Activated T-helper 1 cell treated with anti-CD3 and anti-CD28 coated beads, Interleukin-2, amount 50 U/mL, for 16 hours (primary cell): Measurements from ENCODE around the gene DDX19B.
"Not testable (repeated sequence)": the region's sequence is repeated elsewhere in the genome, so short reads cannot be mapped to it uniquely, and the experiment has no call there.

Experiments used
- DNase-seq, 2 donors: peaks; one replicate each; pipeline ENCODE4 v3.0.0-alpha.2; 2020; ENCODE audit warnings: low read depth in 1 of 2, low spot score in 1 of 2

The DDX19B gene

DNA sequence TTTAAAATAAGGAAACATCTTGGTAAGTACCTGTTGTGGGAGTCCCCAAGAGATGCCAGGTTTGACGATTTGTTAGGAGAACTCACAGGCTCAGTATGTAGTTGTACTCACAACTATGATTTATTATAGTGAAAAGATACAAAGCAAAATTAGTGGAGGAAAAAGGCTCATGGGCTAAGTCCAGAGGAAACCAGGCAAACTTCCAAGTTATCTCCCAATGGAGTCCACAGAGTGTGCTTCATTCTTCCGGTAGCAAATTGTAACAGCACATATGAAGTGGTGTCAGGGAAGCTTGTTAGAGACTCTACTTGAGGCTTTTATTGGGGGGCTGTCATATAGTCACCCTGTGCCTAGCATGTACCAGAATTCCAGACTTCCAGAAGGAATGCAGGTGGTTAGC, 50.0 kb downstream of the DDX19B start:
- DNase-seq = no peak

DNA sequence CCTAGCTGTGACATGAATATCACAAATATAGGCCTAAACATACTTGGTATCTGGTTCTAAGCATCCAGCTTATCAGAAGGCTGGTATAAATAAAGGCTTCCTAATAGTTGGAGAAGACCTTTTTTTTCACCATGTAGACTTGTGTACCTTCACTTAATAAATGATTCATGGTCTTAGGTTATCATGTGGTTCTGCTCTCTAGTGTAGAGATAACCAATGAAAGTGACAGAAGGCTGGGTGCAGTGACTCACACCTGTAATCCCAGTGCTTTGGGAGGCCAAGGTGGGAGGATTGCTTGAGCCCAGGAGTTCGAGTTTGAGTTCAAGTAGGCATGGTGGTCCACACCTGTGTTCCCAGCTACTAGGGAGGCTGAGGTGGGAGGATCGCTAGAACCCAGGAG, 50.8 kb downstream of the DDX19B start:
- no peak for DNase-seq

DNA sequence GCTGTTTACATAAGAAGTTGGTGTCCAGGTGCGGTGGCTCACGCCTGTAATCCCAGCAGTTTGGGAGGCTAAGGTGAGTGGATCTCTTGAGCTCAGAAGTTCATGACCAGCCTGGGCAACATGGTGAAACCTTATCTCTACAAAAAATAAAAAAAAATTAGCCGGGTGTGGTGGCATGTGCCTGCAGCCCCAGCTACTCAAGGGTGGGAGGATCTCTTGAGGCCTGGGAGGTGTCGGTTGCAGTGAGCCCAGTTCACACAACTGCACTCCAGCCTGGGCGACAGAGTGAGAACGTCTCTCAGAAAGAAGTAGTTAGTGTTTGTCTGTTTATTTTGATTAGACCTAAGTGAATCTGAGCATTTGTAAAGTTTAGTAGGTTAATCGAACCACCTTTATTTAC, 60.6 kb downstream of the DDX19B start:
- no peak for DNase-seq

DNA sequence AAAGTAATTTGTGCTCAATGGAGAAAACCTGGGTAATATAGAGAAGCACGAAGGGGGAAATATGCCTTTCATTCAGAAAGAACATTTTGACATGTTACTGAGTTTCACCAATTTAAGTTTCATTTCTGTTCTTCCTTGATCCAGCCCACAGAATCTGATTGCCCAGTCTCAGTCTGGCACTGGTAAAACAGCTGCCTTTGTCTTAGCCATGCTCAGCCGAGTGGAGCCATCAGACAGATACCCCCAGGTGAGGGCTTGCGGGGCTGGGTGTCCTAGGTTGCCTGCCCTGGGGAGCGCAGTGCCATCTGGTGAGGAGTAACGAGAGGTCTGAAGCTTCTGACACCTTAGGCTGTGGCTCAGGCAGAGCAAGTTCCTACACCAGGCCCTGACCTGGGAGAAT, 65.4 kb downstream of the DDX19B start:
- DNase-seq = no peak

DNA sequence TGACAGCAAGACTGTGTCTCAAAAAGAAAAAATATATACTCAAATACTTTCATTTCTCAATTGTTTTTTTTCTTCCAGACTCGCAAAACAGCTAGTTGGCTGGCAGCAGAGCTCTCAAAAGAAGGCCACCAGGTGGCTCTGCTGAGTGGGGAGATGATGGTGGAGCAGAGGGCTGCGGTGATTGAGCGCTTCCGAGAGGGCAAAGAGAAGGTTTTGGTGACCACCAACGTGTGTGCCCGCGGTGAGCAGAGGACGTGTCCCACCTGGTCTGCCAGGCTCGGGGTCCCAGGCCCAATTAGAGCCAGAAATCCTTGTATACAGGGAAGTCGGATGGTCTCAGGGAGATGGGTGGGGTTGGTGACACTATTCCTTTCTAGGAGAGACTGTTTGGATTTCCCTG, 71.2 kb downstream of the DDX19B start:
- not testable (repeated sequence) for DNase-seq

DNA sequence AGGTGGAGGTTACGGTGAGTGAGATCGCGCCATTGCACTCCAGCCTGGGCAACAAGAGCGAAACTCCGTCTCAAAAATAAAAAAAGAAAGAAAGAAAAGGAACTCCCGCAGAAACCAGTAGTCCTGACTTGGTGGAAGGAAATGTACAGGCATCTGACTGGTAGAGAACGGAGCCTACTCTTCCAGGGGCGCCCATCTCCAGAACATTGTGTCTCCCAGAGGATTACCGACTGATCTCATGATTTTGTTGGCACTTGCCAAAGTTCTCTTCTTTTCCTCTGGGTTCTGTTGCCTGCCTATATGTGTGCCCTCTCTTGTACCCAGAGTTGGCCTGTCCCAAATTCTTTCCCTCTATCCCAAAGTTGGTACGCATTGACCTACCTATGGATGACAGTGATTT, 71.9 kb downstream of the DDX19B start:
- no peak for DNase-seq

DNA sequence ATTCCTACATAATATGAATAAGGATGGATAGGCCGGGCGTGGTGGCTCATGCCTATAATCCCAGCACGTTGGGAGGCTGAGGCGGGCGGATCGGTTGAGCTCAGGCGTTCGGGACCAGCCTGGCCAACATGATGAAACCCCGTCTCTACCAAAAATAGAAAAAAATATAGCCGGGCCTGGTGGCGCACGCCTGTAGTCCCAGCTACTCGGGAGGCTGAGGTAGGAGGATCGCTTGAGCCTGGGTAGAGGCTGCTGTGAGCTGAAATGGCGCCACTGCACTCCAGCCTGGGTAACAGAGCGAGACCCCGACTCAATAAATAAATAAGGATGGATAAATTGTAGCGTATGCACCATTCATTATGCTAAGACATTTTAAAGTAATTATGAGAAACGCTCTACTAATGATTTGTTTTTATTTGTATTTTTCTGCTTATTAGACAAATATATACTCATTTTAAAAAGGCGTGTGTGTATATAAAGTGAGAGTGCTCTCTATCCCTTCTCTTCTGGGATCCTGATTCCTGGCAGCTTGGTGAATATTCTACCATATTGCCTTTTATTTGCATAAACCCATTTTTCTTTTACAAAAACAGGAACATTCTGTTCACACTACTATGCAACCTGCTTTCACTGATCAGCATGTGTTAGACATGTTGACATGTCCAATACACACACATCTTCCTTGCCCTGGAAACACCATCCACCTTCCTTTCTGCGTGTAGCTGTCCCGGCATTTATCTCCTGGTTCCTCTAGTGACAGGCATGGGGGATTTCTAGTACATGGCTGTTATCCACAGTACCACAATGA, 74.1 kb downstream of the DDX19B start:
- DNase-seq = no peak

DNA sequence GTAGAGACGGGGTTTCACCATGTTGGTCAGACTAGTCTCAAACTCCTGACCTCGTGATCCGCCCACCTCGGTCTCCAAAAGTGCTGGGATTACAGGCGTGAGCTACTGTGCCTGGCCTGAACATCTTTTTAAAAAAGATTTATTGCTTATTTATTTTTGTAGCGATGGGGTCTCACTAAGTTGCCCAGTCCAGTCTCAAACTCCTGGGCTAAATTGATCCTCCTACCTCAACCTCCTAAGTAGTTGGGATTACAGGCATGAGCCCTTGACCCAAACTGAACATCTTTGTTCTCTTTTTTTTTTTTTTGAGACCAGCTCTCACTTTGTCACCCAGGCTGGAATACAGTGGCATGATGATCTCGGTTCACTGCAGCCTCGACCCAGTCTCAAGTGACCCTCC, 75.2 kb downstream of the DDX19B start:
- no peak for DNase-seq

DNA sequence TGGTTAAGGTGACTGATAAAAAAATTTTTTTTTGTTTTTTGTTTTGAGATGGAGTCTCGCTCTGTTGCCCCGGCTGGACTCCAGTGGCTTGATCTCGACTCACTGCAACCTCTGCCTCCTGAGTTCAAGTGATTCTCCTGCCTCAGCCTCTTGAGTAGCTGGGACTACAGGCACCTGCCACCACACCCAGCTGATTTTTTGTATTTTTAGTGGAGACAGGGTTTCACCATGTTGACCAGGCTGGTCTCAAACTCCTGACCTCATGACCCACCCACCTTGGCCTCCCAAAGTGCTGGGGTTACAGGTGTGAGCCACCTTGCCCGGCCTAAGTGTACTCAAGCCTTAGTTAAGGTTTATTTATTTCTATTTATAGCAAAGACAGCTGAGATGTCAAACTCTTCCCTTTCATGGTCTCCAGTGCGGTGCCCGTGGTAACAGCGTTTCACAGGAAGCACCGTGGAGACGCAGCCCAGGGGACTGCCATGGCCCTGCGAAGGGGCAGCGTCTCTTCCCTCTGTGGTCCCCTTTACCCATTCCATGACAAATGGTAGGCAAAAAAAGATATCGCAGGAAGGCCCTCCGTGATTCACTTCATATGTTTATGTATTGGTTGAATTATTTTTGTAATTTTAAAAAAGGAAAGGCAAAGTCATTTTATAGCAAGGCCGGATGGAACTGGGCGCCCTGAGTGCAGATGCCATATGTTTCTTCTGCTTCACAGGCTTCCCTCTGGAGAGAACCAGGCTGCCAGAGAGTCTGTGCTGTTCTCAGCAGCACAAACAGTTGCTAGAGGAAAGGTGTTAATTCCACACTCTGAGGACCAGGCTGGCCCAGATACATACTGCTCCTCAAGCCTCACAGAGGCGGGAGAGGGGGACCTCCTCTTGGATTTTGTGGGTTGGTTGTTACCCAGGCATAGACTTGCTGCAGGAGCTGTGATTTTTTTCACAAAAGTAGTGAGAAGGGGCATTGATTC, 76.9 kb downstream of the DDX19B start:
- DNase-seq = no peak

DNA sequence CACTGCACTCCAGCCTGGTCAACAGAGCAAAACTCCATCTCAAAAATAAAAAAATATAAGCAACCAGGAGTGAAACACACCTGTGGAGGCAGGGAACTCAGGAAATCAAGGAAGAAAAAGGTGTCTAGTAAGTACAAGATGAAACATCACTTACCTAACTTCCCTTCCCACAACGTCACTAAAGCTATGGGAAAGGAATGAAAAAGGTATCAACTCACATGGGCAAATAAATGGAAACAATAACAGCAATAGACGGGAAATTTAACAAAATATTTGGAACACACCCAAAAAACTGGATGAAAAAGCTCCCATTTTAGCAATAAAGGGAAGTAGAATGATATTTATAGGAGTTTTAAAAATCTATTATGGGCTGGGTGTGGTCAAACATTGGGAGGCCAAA, 78.8 kb downstream of the DDX19B start:
- DNase-seq = no peak

DNA sequence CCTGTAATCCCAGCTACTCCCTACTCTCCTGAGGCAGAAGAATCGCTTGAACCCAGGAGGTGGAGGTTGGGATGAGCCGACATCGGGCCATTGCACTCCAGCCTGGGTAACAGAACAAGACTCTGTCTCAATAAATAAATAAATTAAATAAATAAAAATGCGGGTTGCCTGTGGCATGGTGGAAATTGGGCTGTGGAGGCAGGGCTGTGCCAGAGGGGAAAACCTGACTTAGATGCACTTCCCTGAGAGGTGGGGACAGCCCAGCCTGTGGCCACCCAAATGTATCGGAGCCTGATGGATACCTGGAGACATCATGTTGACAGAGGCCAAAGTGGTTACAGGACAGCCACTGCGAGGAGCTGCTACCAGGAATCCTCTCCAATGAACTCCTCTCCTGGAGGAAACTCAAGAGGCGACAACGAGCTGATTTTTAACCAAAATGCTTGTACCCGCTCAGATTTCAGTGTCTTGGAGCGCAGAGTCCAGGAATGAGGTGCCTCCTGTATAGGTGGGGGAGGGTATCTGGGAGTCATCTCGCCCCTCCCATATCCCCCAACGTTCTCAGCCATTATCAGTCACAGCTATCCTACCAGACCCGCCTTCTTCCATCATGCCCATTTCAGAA, 80.0 kb downstream of the DDX19B start:
- DNase-seq = no peak

DNA sequence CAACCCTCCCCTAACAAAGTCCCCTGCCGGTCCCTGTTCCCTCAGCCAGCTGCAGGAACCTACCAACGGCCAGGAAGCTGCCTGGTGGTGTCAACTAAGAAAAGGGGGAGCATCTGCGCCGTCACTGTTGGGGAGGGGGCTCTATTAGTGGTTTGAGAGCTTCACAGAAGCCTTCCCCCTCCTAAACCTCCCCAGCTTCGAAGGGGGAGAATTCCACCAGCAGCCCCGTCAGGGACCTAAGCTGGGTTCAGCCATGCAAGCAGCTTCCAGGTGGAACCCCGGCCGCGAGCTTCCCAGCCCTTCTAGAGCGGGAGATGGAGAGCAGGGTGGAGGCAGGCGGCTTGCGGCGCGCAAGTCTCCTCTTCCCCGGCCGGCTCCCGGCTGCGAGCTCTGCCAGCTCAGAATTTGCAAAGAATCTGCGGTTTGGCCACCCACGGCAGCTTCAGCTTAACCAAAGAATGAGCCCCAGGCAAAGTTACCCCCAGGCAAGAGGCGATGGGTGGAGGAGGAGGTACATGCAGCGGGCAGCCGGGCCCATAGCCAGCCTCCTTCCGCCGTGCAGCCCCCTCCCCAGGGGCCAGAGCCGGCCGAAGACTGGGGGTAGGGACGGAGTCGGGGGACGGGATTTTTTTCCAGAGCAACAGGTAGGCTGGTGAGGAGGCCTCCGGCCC, 81.4 kb downstream of the DDX19B start:
- DNase-seq = peak; percentile 31 to 58

DNA sequence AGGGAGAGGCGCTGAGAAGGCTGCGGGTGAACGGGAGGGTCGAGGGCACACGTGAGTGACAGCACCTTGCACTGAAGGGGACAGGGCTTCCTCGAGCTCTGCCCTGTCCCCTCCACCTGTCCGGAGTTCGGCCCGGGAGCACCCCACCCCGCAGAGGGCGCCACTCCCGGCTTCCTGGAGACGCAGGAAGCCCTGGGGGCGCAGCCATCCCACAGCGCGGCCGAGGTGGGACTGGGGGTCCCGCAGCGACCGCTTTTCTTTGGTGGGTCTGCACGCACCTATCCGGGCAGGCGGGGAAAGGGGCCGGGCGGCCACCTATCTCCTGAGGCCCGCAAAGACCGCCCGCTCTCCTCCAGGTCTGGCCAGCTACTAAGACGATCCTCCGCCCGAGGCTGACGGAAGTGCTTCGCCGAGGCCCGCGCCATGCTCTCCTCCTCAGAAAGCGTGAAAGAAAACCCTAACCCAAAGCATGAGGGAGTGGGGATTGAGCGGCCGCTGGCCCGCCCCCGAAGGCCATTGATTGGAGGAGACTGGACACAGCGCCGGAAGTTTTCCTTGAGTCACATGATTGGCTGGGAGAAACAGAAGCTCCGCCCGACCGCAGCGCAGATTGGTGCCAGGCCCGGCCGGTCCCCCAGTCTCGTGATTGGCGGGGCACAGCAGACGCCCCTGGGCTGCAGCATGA, 82.1 kb downstream of the DDX19B start:
- peak; percentile 89 to 91 for DNase-seq

DNA sequence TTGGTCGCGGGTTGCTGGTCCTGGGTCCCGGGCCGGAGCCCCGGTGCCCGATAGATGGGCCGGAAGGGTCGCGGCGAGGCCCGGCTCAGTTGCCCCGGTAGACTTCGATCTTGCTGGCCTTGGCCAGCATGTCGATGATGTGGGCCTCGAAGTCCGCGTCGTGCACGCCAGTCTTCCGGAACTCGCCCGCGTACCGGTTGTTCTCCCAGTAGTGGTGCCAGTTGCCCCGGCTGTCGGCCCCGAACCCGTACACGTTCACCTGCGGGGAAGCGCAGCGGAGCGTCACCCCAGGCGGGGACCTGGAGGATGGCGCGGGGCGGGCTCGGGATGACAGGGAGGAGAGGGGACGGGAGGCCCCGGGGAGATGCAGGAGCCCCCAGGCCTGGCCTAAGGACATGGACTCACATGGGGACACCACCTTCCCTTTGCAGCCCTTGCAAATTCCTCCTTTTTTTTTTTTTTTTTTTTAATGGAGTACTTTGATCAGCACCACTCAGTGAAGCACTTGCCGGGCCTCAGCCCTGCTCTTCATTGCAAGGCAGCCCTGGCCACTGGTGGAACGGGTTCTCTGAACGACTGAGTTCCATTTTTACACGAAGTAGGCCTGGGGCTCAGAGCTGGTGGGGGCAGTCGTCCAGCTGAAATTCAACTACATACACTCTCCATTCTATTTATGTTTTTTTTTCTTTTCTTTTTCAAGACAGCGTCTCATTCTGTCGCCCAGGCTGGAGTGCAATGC, 82.8 kb downstream of the DDX19B start:
- no peak for DNase-seq

DNA sequence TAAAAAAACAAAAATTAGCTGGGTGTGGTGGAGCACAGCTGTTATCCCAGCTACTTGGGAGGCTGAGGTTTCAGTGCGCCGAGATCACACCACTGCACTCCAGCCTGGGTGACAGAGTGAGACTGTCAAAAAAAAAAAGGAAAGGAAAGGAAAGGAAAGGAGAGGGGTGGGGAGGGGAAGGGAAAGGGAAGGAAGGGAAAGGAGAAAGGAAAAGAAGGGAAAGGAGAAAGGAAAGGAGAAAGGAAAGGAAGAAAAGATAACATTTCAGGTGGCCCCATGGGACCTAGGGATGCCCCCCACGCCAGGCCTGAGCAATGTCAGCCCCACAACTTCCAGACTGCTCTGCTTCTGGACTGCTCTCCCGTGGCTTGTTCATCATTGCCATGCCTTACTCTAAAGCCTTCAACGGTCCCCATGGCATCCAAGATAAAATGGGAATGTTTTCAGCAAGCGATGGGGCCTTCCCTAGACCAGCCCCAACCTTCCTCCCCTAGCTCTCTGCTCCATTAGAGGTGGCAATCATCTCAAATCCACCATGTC, 84.5 kb downstream of the DDX19B start:
- DNase-seq = no peak
